Measurements from ENCODE around the gene ARMC9. TPM values are rescaled to one million over a fixed set of nuclear protein-coding genes. Genes with fewer than 3 reads are reported as not detected.

Gene ARMC9
- total and polyA plus RNA-seq, 7 donors: 1.4 to 18.4 (median 2.2) TPM

DNA sequence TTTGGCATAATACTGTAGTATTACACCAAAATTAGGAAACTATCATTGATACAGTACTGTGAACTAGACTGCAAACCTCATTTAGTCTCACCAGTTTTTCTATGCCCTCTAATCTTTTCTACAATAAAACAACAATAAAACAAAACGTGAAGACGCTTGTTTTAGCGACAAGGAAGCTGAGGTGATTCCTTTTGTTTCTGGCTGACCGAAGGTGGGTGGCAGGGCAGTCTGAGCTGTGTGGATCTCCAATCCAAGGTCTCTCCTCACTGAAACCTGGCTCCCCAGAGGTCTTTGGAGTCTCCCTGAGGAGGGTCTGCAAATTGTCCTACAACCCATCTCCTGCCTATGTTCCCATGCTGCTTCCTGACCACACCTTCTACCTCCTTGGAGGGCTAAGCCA, 59.3 kb downstream of the ARMC9 start:
- ATAC-seq: no peak
- Histone ChIP-seq H3K36me3 (ENCODE audit: insufficient read depth in 1 of 2, low read depth in 1 of 2) (no peaks in the 10 kb centered on the region), H3K9me3 (no peaks in the 10 kb centered on the region), H3K27me3 (ENCODE audit: insufficient read depth in 3 of 3, low read length in 2 of 3) (no peaks in the 10 kb centered on the region), H3K27ac (no peak overlapping the region), H3K4me3 (no peak overlapping the region), H3K4me1 (no peaks in the 10 kb centered on the region)
- TF ChIP-seq, protein P1, sequence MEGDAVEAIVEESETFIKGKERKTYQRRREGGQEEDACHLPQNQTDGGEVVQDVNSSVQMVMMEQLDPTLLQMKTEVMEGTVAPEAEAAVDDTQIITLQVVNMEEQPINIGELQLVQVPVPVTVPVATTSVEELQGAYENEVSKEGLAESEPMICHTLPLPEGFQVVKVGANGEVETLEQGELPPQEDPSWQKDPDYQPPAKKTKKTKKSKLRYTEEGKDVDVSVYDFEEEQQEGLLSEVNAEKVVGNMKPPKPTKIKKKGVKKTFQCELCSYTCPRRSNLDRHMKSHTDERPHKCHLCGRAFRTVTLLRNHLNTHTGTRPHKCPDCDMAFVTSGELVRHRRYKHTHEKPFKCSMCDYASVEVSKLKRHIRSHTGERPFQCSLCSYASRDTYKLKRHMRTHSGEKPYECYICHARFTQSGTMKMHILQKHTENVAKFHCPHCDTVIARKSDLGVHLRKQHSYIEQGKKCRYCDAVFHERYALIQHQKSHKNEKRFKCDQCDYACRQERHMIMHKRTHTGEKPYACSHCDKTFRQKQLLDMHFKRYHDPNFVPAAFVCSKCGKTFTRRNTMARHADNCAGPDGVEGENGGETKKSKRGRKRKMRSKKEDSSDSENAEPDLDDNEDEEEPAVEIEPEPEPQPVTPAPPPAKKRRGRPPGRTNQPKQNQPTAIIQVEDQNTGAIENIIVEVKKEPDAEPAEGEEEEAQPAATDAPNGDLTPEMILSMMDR (IDR thresholded peaks at IDR 0.05): no peak
- 79 to 94% (median 93%) methylated on average over 4 of the region's 4 CpGs for WGBS, 3 donors
- intact Hi-C loops (cut with DNase I): no loop called here
- DNase-seq: no peak

DNA sequence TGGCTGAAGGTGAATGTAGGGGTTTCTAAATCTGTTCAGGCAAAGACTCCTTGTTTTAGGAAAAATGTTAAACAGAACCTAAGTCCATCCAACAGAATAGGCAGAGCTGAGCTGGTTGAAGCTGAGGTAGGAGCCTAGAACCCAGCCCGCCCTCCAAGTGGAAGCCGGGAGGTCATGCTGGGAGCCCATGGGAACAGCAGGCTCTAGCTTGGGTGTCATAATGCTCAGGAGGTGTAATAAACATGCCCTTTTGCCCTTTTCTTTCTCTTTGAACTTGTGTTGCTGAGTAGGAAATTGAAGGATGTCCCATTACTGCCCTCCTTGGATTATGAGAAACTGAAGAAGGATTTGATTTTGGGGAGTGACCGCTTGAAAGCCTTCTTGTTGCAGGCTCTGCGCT, 60.3 kb downstream of the ARMC9 start:
- H3K27ac ChIP-seq: no peak overlapping the region
- DNase-seq: no peak
- no peaks in the 10 kb centered on the region for H3K27me3 ChIP-seq (ENCODE audit: insufficient read depth in 3 of 3, low read length in 2 of 3)
- WGBS, 3 donors: 95 to 97% (median 97%) methylated on average over 4 of the region's 4 CpGs
- H3K4me1 ChIP-seq: no peaks in the 10 kb centered on the region
- TF ChIP-seq, protein P1 (IDR thresholded peaks at IDR 0.05): no peak
- ATAC-seq: no peak
- intact Hi-C loops (cut with DNase I): no loop called here
- H3K9me3 ChIP-seq: no peaks in the 10 kb centered on the region
- H3K36me3 ChIP-seq (ENCODE audit: insufficient read depth in 1 of 2, low read depth in 1 of 2): no peaks in the 10 kb centered on the region
- no peak overlapping the region for H3K4me3 ChIP-seq

DNA sequence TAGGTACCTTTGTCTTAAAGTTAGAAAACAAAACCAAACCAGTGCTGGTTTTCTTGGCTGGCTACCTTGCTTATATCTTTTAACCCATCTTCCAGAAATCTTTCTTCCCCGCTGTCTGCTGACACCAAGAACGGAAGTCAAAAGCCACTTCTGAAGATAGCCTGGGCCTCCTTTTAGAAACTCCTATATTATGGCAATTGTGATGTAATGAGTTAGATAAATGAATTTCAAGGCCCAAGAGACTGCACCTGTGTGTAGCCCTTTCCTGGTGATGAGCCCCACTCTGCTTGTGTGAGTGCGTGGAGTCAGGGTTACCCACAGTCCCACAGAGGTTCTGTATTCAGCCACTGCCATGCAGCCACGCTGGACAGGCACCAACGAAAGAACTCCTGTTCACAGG, 60.7 kb downstream of the ARMC9 start:
- no peaks in the 10 kb centered on the region for H3K27me3 ChIP-seq (ENCODE audit: insufficient read depth in 3 of 3, low read length in 2 of 3)
- intact Hi-C loops (cut with DNase I): no loop called here

DNA sequence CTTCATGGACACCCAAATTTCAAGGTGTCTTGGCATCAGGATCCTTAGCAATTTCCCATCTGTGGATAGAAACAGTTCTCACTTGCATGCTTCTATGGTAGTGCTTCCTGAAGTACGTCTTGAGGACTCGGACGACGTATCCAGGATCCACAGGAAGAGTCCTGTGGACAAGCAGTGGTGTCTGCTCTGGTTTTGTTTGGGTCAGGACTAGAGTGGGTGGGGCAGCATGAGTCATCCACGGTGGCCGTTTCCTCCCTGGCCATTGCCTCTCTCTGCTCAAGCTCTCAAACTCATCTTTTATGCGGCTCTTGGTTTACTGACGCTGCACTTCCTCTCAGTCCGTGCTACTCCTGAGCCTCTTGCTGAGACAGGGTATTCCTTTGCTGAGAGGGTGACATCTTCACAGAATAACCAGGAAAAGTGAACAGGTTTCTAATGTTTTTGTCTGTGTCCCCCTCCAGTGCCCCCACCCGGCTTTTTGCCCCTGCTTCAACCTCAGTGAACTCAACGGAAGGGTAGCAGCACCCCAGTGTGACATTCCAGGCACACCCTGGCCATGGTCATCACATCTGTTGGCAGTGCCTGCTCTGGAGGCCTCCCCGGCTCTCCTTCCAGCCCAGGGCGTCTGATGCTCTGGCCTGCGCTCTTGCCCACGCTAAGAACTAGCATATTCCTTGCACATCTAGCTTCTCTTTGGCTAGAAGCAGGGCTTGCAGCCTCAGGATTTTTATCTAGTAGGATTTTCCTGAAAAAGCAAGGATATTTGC, 62.2 kb downstream of the ARMC9 start:
- TF ChIP-seq, protein P1 (IDR thresholded peaks at IDR 0.05): no peak
- intact Hi-C loops (cut with DNase I): no loop called here
- H3K4me1 ChIP-seq: no peaks in the 10 kb centered on the region
- WGBS, 3 donors: 80 to 82% (median 82%) methylated on average over 15 of the region's 15 CpGs
- H3K4me3 ChIP-seq: no peak overlapping the region
- no peaks in the 10 kb centered on the region for H3K9me3 ChIP-seq
- DNase-seq: no peak
- ATAC-seq: peak in 1 of 4 donors; percentile 50
- no peaks in the 10 kb centered on the region for H3K27me3 ChIP-seq (ENCODE audit: insufficient read depth in 3 of 3, low read length in 2 of 3)
- H3K36me3 ChIP-seq (ENCODE audit: insufficient read depth in 1 of 2, low read depth in 1 of 2): no peaks in the 10 kb centered on the region
- no peak overlapping the region for H3K27ac ChIP-seq

More for the DNA sequence above, 60.7 kb downstream of the ARMC9 start:
- Histone ChIP-seq H3K4me3 (no peak overlapping the region), H3K27ac (no peak overlapping the region), H3K4me1 (no peaks in the 10 kb centered on the region), H3K9me3 (no peaks in the 10 kb centered on the region), H3K36me3 (ENCODE audit: insufficient read depth in 1 of 2, low read depth in 1 of 2) (no peaks in the 10 kb centered on the region)
- 93 to 96% (median 96%) methylated on average over 5 of the region's 5 CpGs for WGBS, 3 donors
- TF ChIP-seq, protein P1 (IDR thresholded peaks at IDR 0.05): no peak
- DNase-seq: no peak
- no peak for ATAC-seq

Data from psoas muscle (tissue), 8 donors.